ENCODE measurements around the gene LY6G6C.

Gene LY6G6C

GRCh38 chr6:31690231-31691077, 31.1 kb downstream of the LY6G6C start:
- no peak for DNase-seq
- TF ChIP-seq, protein P1, sequence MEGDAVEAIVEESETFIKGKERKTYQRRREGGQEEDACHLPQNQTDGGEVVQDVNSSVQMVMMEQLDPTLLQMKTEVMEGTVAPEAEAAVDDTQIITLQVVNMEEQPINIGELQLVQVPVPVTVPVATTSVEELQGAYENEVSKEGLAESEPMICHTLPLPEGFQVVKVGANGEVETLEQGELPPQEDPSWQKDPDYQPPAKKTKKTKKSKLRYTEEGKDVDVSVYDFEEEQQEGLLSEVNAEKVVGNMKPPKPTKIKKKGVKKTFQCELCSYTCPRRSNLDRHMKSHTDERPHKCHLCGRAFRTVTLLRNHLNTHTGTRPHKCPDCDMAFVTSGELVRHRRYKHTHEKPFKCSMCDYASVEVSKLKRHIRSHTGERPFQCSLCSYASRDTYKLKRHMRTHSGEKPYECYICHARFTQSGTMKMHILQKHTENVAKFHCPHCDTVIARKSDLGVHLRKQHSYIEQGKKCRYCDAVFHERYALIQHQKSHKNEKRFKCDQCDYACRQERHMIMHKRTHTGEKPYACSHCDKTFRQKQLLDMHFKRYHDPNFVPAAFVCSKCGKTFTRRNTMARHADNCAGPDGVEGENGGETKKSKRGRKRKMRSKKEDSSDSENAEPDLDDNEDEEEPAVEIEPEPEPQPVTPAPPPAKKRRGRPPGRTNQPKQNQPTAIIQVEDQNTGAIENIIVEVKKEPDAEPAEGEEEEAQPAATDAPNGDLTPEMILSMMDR (IDR thresholded peaks at IDR 0.05; ENCODE audit: low read depth, low read length): no peak

GRCh38 chr6:31689249-31690110, 32.1 kb downstream of the LY6G6C start:
- Histone ChIP-seq H3K36me3 (no peaks in the 10 kb centered on the region), H3K4me1 (no peaks in the 10 kb centered on the region), H3K4me3 (ENCODE audit: low read depth, low read length) (no peak overlapping the region), H3K27me3 (no peaks in the 10 kb centered on the region), H3K9me3 (no peaks in the 10 kb centered on the region)
- TF ChIP-seq, protein P1 (IDR thresholded peaks at IDR 0.05; ENCODE audit: low read depth, low read length): peak; percentile 51
- DNase-seq: peak; percentile 24

More at GRCh38 chr6:31690231-31691077, 31.1 kb downstream of the LY6G6C start:
- no peaks in the 10 kb centered on the region; the same call in none of the 2 replicates for H3K36me3 ChIP-seq
- no peak overlapping the region for H3K4me3 ChIP-seq (ENCODE audit: low read depth, low read length)
- no peaks in the 10 kb centered on the region for H3K9me3 ChIP-seq
- H3K27me3 ChIP-seq: no peaks in the 10 kb centered on the region
- H3K4me1 ChIP-seq: no peaks in the 10 kb centered on the region

DNA sequence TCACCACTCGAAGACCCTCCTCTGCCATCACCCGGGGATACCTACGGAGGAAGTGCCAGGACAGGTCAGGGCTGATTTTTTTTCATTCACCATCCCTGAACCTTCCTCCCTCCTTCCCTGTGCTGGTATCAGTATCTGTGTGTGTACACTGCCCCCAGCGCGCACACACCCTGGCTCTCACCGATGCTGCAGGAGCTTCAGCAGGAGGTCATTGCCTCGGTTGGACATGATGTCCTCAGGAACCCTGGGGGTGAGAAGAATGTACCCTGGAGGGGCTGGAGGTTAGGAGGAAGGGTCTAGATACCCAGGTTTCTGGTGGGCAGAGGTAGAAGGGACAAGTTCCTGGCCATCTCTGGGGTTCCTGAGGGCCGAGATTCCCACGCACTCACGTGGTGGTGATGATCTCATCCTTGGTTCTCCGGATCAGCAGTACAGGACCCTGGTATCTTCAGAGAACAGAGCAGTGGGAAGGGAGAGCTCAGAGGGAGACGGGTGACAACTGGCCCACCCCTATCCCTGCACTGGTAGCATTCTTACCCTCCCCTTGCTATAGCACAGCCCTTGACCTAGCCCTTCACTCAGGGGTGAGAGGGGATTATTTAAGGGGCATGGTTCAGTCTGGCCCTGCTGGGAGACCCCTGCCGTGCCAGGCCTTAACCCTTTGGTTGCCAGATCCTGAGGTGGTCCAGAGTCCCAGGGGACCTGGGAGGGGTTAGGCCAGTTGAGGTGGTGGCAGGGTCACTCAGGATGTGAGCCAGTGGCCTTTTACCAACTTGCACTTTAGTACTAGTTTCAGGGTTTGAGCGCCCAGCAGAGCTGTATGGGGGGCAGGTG, 33.5 kb downstream of the LY6G6C start:
- Histone ChIP-seq H3K4me3 (ENCODE audit: low read depth, low read length) (no peak overlapping the region), H3K4me1 (no peaks in the 10 kb centered on the region), H3K9me3 (no peaks in the 10 kb centered on the region), H3K36me3 (no peaks in the 10 kb centered on the region), H3K27me3 (no peaks in the 10 kb centered on the region)
- TF ChIP-seq, protein P1 (IDR thresholded peaks at IDR 0.05; ENCODE audit: low read depth, low read length): no peak
- no peak for DNase-seq

DNA sequence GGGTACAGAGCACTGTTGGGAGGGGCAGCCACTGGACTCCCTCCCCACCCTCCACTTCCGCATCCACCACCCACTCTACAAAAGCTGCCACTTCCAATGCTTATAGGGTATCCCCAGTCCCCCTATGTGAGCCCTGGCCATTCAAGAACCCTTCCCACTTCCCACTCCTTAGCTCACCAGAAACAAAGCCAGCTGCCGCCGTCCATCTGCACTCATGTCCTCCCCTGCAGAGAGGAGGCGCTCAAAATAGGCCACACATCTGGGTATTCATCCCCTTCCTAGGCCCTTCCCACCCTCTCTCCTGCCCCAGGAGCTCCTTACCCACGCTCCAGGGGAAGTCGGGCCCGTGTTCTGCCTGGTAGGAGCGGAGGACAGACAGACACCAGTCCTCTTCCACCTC, 34.2 kb downstream of the LY6G6C start:
- H3K4me3 ChIP-seq (ENCODE audit: low read depth, low read length): no peak overlapping the region
- H3K9me3 ChIP-seq: no peaks in the 10 kb centered on the region
- no peak for DNase-seq
- no peaks in the 10 kb centered on the region for H3K36me3 ChIP-seq
- no peaks in the 10 kb centered on the region for H3K4me1 ChIP-seq
- no peaks in the 10 kb centered on the region for H3K27me3 ChIP-seq
- TF ChIP-seq, protein P1 (IDR thresholded peaks at IDR 0.05; ENCODE audit: low read depth, low read length): no peak

GRCh38 chr6:31686483-31686882, 35.1 kb downstream of the LY6G6C start:
- Histone ChIP-seq H3K4me1 (no peaks in the 10 kb centered on the region), H3K27me3 (no peaks in the 10 kb centered on the region), H3K9me3 (no peaks in the 10 kb centered on the region), H3K36me3 (no peaks in the 10 kb centered on the region), H3K4me3 (ENCODE audit: low read depth, low read length) (no peak overlapping the region)
- no peak for DNase-seq
- TF ChIP-seq, protein P1 (IDR thresholded peaks at IDR 0.05; ENCODE audit: low read depth, low read length): no peak
